Measurements from ENCODE around the gene CRLF3.

The CRLF3 gene

GRCh38 chr17:30840771-30841170, 16.3 kb upstream of the CRLF3 start:
- TF ChIP-seq CTCF (IDR thresholded peaks at IDR 0.05; ENCODE audit: borderline replicate concordance, insufficient read depth, low read depth, low read length): no peak
- no peak overlapping the region for H3K4me3 ChIP-seq (ENCODE audit: low read depth, low read length)

- no peak for TF ChIP-seq CTCF (IDR thresholded peaks at IDR 0.05; ENCODE audit: borderline replicate concordance, insufficient read depth, low read depth, low read length)
- H3K4me3 ChIP-seq (ENCODE audit: low read depth, low read length): no peak overlapping the region
Measured at GRCh38 chr17:30838202-30838807, 13.8 kb upstream of the CRLF3 start.

- H3K4me3 ChIP-seq (ENCODE audit: low read depth, low read length): peak overlapping the region; percentile 81
- TF ChIP-seq CTCF (IDR thresholded peaks at IDR 0.05; ENCODE audit: borderline replicate concordance, insufficient read depth, low read depth, low read length): no peak
Measured at GRCh38 chr17:30832438-30833124, 8.1 kb upstream of the CRLF3 start.

GRCh38 chr17:30831663-30832437, 7.4 kb upstream of the CRLF3 start, which contains the start of gene ATAD5:
Gene ATAD5, plus strand, starts transcription at chr17:30831966. Its CDS starts 382 bp downstream, at chr17:30832348.
- H3K4me3 ChIP-seq (ENCODE audit: low read depth, low read length): peak within 1 kb of the TSS; percentile 81
- TF ChIP-seq CTCF (IDR thresholded peaks at IDR 0.05; ENCODE audit: borderline replicate concordance, insufficient read depth, low read depth, low read length): no peak

- H3K4me3 ChIP-seq (ENCODE audit: low read depth, low read length): peak overlapping the region; percentile 81
- TF ChIP-seq CTCF (IDR thresholded peaks at IDR 0.05; ENCODE audit: borderline replicate concordance, insufficient read depth, low read depth, low read length): no peak
Measured at GRCh38 chr17:30831257-30831656, 6.8 kb upstream of the CRLF3 start.

GRCh38 chr17:30829022-30829421, 4.5 kb upstream of the CRLF3 start:
- H3K4me3 ChIP-seq (ENCODE audit: low read depth, low read length): no peak overlapping the region
- TF ChIP-seq CTCF (IDR thresholded peaks at IDR 0.05; ENCODE audit: borderline replicate concordance, insufficient read depth, low read depth, low read length): no peak

All from GM12875 (cell line).